ENCODE data around the gene GMPR.
"Not testable (repeated sequence)": the region's sequence is repeated elsewhere in the genome, so short reads cannot be mapped to it uniquely, and the experiment has no call there.

Gene GMPR

GRCh38 chr6:16225062-16225731 is 13.2 kb upstream of the GMPR start:
- in situ Hi-C loops (cut with HindIII; ENCODE audit: low sequenced_read_pairs) = not testable (repeated sequence)

GRCh38 chr6:16226117-16227047 is 12.0 kb upstream of the GMPR start:
- in situ Hi-C loops (cut with HindIII; ENCODE audit: low sequenced_read_pairs) = not testable (repeated sequence)

- in situ Hi-C loops (cut with HindIII; ENCODE audit: low sequenced_read_pairs) = no loop called here
Measured at GRCh38 chr6:16227048-16227562, 11.3 kb upstream of the GMPR start.

GRCh38 chr6:16227605-16228004 is 10.8 kb upstream of the GMPR start:
- in situ Hi-C loops (cut with HindIII; ENCODE audit: low sequenced_read_pairs) = no loop called here

- in situ Hi-C loops (cut with HindIII; ENCODE audit: low sequenced_read_pairs) = no loop called here
Measured at GRCh38 chr6:16228043-16228442, 10.3 kb upstream of the GMPR start.

GRCh38 chr6:16228709-16229665 is 9.4 kb upstream of the GMPR start:
- in situ Hi-C loops (cut with HindIII; ENCODE audit: low sequenced_read_pairs) = no loop called here

GRCh38 chr6:16229700-16230099 is 8.7 kb upstream of the GMPR start:
- in situ Hi-C loops (cut with HindIII; ENCODE audit: low sequenced_read_pairs) = no loop called here

- in situ Hi-C loops (cut with HindIII; ENCODE audit: low sequenced_read_pairs) = no loop called here
Measured at GRCh38 chr6:16230953-16231352, 7.4 kb upstream of the GMPR start.

- in situ Hi-C loops (cut with HindIII; ENCODE audit: low sequenced_read_pairs) = no loop called here
Measured at GRCh38 chr6:16232086-16232485, 6.3 kb upstream of the GMPR start.

- in situ Hi-C loops (cut with HindIII; ENCODE audit: low sequenced_read_pairs) = no loop called here
Measured at GRCh38 chr6:16236009-16236501, 2.3 kb upstream of the GMPR start.

- in situ Hi-C loops (cut with HindIII; ENCODE audit: low sequenced_read_pairs) = no loop called here
Measured at GRCh38 chr6:16236631-16237199, 1.7 kb upstream of the GMPR start.

GRCh38 chr6:16237242-16237641 is 1.1 kb upstream of the GMPR start:
- in situ Hi-C loops (cut with HindIII; ENCODE audit: low sequenced_read_pairs) = no loop called here

- in situ Hi-C loops (cut with HindIII; ENCODE audit: low sequenced_read_pairs) = no loop called here
Measured at GRCh38 chr6:16238963-16239797, 793 bp downstream of the GMPR start.

- in situ Hi-C loops (cut with HindIII; ENCODE audit: low sequenced_read_pairs) = no loop called here
Measured at GRCh38 chr6:16239798-16240123, 1.4 kb downstream of the GMPR start.

GRCh38 chr6:16240589-16241320 is 2.4 kb downstream of the GMPR start:
- in situ Hi-C loops (cut with HindIII; ENCODE audit: low sequenced_read_pairs) = no loop called here

- in situ Hi-C loops (cut with HindIII; ENCODE audit: low sequenced_read_pairs) = no loop called here
Measured at GRCh38 chr6:16241321-16241689, 2.9 kb downstream of the GMPR start.

GRCh38 chr6:16243055-16243454 is 4.7 kb downstream of the GMPR start:
- in situ Hi-C loops (cut with HindIII; ENCODE audit: low sequenced_read_pairs) = no loop called here

GRCh38 chr6:16243664-16244063 is 5.3 kb downstream of the GMPR start:
- in situ Hi-C loops (cut with HindIII; ENCODE audit: low sequenced_read_pairs) = no loop called here

- in situ Hi-C loops (cut with HindIII; ENCODE audit: low sequenced_read_pairs) = no loop called here
Measured at GRCh38 chr6:16244446-16244845, 6.1 kb downstream of the GMPR start.
